KMS-11 (cell line): ENCODE data around the gene LCTL.

Experiments used
- H2AFZ ChIP-seq: fragments of 200-600 bp; sonication (generic); 2 replicates; pipeline ENCODE4 v1.6.1; 2016; ENCODE audit warnings: antibody characterized with exemption, mixed run types, low read depth
- H3K27ac ChIP-seq: fragments of 200-600 bp; sonication (generic); 2 replicates; pipeline ENCODE4 v1.6.1; 2016; ENCODE audit warnings: mild to moderate bottlenecking, mixed run types
- H3K27me3 ChIP-seq: fragments of 200-600 bp; sonication (generic); 2 replicates; pipeline ENCODE4 v1.6.1; 2017; ENCODE audit warnings: mild to moderate bottlenecking, low read depth, mixed run types, moderate library complexity; ENCODE audit not compliant: insufficient read depth
- H3K36me3 ChIP-seq: fragments of 200-600 bp; sonication (generic); 2 replicates; pipeline ENCODE4 v1.6.1; 2017; ENCODE audit warnings: mild to moderate bottlenecking, mixed run types; ENCODE audit not compliant: insufficient read depth
- H3K4me1 ChIP-seq: fragments of 200-600 bp; sonication (generic); 2 replicates; pipeline ENCODE4 v1.6.1; 2016; ENCODE audit warnings: mild to moderate bottlenecking, low read depth, mixed run types; ENCODE audit not compliant: poor library complexity, severe bottlenecking
- H3K4me2 ChIP-seq: fragments of 200-600 bp; sonication (generic); 2 replicates; pipeline ENCODE4 v1.7.0; 2016; ENCODE audit warnings: mild to moderate bottlenecking, mixed run types
- H3K4me3 ChIP-seq: fragments of 200-600 bp; sonication (generic); IDR thresholded peaks from 2 replicates; pipeline ENCODE4 v1.6.1; 2017; ENCODE audit warnings: low read depth, low read length, mixed read lengths; ENCODE audit not compliant: insufficient read depth
- H3K79me2 ChIP-seq: fragments of 200-600 bp; sonication (generic); 2 replicates; pipeline ENCODE4 v1.6.1; 2016; ENCODE audit warnings: low read depth, mixed run types; ENCODE audit not compliant: insufficient read depth
- H3K9ac ChIP-seq: fragments of 200-600 bp; sonication (generic); 2 replicates; pipeline ENCODE4 v1.6.1; 2016; ENCODE audit warnings: mild to moderate bottlenecking, mixed run types
- H4K20me1 ChIP-seq: fragments of 200-600 bp; sonication (generic); 2 replicates; pipeline ENCODE4 v1.6.1; 2016; ENCODE audit warnings: mild to moderate bottlenecking, mixed run types; ENCODE audit not compliant: insufficient read depth
- TF ChIP-seq, protein P1 (sequence below): fragments of 200-600 bp; sonication (generic); conservative IDR thresholded peaks from 2 replicates; pipeline ENCODE4 v1.6.1; 2017; ENCODE audit warnings: low read depth, mild to moderate bottlenecking, antibody characterized with exemption, low read length, moderate library complexity, mixed read lengths

Gene LCTL

DNA sequence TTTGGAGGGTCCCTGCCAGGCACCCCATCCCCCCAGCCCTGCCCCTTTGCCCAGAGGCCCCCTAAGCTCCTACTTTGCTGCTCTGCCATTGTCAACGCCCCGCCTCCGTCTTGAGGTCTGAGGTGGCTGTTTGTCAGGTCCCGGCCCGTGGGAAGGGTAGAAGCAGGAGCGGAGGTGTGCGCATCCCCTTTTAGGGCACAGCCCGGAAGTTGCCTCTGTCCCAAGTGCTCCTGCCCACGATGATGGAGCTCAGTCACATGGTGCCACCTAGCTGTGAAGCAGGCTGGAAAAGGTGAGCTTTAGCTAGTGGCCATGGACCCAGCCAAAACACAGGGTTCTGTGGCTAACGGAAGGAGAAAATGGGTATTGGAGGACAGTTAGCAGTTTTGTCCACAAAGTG is 28.5 kb upstream of the LCTL start:
- Histone ChIP-seq H3K4me3 (no peak overlapping the region), H3K36me3 (no peaks in the 10 kb centered on the region), H4K20me1 (no peaks in the 10 kb centered on the region), H3K79me2 (no peaks in the 10 kb centered on the region), H3K9ac (no peak overlapping the region), H3K4me1 (no peaks in the 10 kb centered on the region), H2AFZ (no peak overlapping the region), H3K4me2 (no peak overlapping the region), H3K27ac (no peak overlapping the region), H3K27me3 (no peaks in the 10 kb centered on the region)
- TF ChIP-seq, protein P1, sequence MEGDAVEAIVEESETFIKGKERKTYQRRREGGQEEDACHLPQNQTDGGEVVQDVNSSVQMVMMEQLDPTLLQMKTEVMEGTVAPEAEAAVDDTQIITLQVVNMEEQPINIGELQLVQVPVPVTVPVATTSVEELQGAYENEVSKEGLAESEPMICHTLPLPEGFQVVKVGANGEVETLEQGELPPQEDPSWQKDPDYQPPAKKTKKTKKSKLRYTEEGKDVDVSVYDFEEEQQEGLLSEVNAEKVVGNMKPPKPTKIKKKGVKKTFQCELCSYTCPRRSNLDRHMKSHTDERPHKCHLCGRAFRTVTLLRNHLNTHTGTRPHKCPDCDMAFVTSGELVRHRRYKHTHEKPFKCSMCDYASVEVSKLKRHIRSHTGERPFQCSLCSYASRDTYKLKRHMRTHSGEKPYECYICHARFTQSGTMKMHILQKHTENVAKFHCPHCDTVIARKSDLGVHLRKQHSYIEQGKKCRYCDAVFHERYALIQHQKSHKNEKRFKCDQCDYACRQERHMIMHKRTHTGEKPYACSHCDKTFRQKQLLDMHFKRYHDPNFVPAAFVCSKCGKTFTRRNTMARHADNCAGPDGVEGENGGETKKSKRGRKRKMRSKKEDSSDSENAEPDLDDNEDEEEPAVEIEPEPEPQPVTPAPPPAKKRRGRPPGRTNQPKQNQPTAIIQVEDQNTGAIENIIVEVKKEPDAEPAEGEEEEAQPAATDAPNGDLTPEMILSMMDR: no peak

DNA sequence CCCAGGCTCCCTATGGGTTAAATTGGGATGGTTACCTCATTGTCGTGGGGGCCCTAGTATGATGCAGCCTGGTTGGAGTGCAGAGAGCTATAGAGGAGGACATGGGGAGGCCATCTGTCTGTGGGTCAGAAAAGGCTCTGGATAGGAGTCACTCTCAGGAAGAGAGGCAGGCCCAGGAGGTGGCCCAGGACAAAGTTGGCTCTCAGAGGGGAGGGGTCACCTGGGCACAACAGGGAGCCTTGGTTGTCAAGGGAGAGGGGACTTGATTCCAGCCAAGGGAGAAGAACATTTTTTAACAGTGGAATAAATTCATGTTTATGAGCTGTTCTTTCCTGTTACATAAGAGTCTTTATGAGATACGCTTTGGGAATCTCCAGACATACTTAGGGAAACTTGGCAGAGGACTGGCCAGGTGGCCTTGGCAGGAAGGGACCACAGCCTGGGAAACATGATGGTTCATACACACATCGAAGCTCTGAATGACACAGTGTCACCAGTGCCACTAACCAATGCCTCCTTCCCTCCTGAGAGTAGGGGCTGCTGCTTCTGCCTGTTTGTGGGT is 27.5 kb upstream of the LCTL start:
- H2AFZ ChIP-seq: no peak overlapping the region
- no peak overlapping the region for H3K27ac ChIP-seq
- no peaks in the 10 kb centered on the region for H3K27me3 ChIP-seq
- no peak overlapping the region for H3K9ac ChIP-seq
- no peaks in the 10 kb centered on the region for H3K4me1 ChIP-seq
- H4K20me1 ChIP-seq: no peaks in the 10 kb centered on the region
- H3K4me2 ChIP-seq: no peak overlapping the region
- H3K36me3 ChIP-seq: no peaks in the 10 kb centered on the region
- TF ChIP-seq, protein P1: no peak
- H3K79me2 ChIP-seq: no peaks in the 10 kb centered on the region
- no peak overlapping the region for H3K4me3 ChIP-seq

DNA sequence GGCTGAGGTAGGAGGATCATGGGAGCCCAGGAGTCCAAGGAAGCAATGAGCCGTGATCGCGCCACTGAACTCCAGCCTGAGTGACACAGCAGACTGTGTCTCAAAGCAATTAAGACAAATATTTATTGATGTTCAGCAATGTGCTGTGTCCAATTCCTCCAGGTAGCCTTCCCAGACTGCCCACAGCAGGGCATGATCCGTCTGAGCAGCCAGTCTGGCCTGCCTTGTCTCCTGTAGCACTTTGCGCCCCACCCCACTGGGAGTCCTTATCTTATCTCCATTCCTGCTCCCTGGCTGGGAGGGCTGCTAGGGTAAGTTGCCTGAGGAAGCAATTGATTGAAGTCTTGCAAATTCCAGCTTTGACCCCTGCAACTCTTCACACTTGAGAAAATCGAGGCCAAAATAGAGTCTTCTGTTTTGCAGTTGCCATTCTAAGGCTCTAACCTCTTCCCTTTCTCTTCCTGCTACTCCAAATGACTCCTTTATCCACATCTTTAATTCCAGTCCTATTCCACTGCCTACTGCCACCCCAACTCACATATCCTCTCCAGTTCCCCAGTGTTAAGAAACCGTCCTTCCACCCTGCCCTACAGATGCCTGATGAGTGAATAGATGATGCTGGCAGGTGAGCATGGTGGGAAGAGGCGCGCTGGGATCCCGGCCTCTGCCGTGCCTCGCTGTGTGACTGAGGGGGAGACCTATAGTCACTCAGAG is 26.9 kb upstream of the LCTL start:
- TF ChIP-seq, protein P1: no peak
- Histone ChIP-seq H3K36me3 (no peaks in the 10 kb centered on the region), H3K9ac (no peak overlapping the region), H3K4me1 (no peaks in the 10 kb centered on the region), H3K4me3 (no peak overlapping the region), H3K79me2 (no peaks in the 10 kb centered on the region), H3K27me3 (no peaks in the 10 kb centered on the region), H4K20me1 (no peaks in the 10 kb centered on the region), H3K27ac (no peak overlapping the region), H2AFZ (no peak overlapping the region), H3K4me2 (no peak overlapping the region)

DNA sequence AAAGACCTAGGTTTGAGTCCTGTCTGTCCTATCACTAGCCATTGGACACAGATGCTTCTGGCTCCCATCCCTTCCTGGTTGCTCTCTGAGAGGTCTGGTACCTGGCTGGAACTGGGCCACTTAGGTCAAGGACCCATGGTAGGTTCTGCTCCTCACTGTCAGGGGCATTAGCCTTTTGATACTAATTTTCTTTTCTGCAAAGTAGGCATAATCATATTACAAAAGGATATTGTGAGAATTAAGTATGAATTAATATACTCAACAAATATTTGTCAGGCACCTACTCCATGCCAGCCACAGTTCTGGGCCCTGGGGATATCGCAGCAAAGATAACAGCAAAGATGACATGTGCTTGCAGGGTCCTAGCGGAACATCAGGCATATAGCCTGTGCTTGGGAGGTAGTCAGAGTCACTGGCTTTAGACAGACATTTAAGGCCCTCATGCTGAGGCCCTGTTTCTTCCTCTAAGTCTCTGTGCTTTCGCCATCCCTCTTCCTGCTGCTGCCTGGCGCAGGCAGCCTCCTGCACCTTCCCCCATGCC is 25.6 kb upstream of the LCTL start:
- Histone ChIP-seq H3K9ac (no peak overlapping the region), H3K27ac (no peak overlapping the region), H2AFZ (no peak overlapping the region), H3K4me1 (no peaks in the 10 kb centered on the region), H3K27me3 (no peaks in the 10 kb centered on the region), H3K4me3 (no peak overlapping the region), H3K4me2 (no peak overlapping the region), H4K20me1 (no peaks in the 10 kb centered on the region), H3K79me2 (no peaks in the 10 kb centered on the region), H3K36me3 (no peaks in the 10 kb centered on the region)
- TF ChIP-seq, protein P1: no peak
